Mononuclear cell (primary cell): ENCODE measurements around the gene TMEM198. TPM values are rescaled to one million over a fixed set of nuclear protein-coding genes. Genes with fewer than 3 reads are reported as not detected.

Experiments
- H3K27me3 ChIP-seq: 2 replicates; pipeline ENCODE4 v1.6.0; 2011; ENCODE audit warnings: low read length, control low read depth; ENCODE audit not compliant: insufficient read depth
- H3K4me1 ChIP-seq: 2 replicates; pipeline ENCODE4 v1.5.1; 2011; ENCODE audit warnings: mild to moderate bottlenecking, low read length, control low read depth; ENCODE audit not compliant: insufficient read depth
- H3K4me3 ChIP-seq: 2 replicates; pipeline ENCODE4 v1.5.1; 2011; ENCODE audit warnings: mild to moderate bottlenecking, low read length, moderate library complexity
- H3K9me3 ChIP-seq: 2 replicates; pipeline ENCODE4 v1.5.1; 2011; ENCODE audit warnings: low read depth, mild to moderate bottlenecking, control low read depth, low read length
- total RNA-seq: library from RNA; depleted of rRNA; stranded (reverse); fragments of >200 nt; gene quantifications from one replicate; pipeline ENCODE4 v1.2.3, GENCODE V29; 2012

Gene TMEM198
- total RNA-seq, 1 donor, result not detected

DNA sequence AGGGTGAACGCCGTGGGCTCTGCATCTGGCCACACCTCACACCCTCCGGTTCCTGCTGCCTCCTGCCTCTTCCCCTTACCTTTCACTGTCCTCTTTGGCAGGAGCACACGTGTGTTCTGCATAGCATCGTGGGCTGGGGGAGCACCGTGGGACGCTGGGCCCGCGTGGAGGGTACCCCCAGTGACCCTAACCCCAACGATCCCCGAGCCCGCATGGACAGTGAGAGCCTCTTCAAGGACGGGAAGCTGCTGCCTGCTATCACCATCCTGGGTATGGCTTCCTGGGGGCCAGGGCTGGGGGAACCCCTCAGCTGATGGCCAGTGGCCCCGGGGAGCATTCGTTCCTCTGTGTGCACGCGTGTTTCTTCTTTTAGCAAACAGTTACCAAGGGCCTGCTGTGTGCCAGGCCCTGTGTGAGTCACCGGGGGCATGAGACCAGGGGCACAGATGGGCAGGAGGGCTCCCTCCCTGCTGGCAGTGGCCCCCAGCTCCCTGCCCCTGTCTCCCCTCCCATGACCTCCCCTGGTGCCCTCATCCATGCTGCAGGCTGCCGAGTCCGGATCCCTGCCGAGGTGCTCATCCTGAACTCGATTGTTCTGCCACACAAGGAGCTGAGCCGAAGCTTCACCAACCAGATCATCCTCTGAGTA, 37.6 kb upstream of the TMEM198 start:
- H3K4me1 ChIP-seq, result peaks cover 11% of the 10 kb centered on the region
- peaks cover 13% of the 10 kb centered on the region for H3K27me3 ChIP-seq
- no peaks in the 10 kb centered on the region for H3K9me3 ChIP-seq
- no peak overlapping the region for H3K4me3 ChIP-seq

DNA sequence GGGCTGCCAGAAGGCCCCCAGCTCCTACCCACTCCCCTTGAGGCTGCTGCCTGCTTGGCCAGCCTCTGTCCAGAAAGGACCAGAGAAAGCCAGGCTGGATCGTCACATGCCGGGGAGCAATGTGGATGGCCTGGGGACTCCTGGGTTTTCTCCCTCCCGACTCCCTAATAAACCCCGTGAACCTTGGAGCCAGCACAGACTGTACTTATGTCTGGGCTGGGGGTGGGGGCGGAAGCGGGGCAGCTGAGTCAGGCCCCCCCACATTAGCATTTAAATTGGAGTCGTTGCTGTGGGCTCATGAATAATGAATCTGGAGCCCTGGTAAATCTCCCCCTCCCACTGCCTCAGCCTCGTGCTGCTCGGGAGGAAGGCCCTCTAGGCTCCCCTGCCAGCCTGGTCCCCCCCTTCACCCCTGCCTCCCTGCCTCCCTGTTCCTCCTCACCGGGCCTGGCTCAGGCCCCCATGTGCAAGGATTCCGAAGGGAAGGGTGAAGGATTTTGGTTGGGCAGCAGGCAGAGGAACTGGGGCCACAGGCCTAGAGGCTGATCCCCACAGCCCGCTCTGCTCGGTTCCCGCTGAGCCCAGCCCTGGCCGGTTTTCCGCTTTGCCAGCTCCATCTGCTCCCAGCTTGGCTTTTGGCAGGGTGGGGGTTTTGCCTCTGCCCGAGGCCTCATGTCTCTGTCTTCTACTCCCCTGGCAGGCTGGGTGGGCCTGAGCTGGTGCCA, 36.9 kb upstream of the TMEM198 start:
- H3K9me3 ChIP-seq, result no peaks in the 10 kb centered on the region
- no peak overlapping the region for H3K4me3 ChIP-seq
- peaks cover 11% of the 10 kb centered on the region for H3K4me1 ChIP-seq
- H3K27me3 ChIP-seq, result peaks cover 15% of the 10 kb centered on the region

DNA sequence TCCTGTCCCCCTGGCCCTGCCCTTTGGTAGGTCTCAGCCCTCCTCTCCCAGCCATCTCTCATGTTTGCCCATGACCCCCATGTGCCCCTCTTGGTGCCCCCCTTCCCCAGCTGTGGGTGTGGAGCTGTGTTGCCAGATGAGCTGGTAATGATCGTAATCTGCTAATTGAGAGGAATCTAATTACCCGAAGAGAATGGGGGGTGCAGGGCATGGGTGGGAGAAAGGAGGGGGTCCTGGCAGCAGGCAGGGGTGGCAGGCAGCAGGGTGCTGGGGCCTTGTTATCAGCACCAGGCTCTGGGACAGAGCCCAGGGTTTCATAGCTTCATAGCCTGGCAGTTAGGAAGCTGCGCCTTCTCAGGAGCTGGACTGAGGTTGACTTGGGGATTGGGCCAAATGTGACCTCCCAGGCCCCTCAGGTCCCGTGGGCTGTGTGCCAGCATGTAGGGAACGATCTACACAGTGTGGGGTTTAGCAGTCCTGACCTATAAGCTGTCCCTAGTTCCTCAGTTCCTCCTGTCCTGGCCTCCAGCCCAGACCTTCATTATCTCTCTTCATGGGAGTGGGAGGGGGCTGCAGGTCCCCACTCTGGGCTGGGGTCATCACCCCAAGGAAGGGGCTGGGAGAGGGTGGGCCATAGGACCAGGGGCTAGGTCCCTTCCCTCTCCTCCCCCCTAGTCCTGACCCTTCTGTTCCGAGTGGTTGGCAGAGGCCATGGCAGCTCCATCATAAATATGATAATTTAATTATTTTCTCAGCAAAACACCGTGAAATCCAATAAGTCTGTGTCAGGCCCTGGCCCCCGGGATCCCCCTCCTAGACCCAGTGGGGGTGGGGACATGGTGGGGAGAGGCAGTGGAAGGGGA, 36.0 kb upstream of the TMEM198 start:
- no peaks in the 10 kb centered on the region for H3K9me3 ChIP-seq
- H3K4me1 ChIP-seq, result peaks cover 11% of the 10 kb centered on the region
- peaks cover 23% of the 10 kb centered on the region for H3K27me3 ChIP-seq
- no peak overlapping the region for H3K4me3 ChIP-seq

DNA sequence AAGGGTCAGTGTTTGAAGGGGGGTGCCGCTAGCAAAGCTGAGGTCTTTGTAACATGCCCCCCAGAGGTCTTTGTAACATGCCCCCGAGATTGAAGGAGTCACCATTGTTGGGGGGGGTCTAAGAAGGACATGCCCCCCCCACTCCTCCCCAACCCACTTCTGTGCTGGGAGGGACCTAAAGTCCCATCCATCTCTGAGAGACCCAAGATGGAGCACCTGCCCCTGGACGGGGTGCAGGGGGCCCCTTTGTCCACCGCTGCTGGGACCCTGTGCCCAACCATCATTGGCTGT, 35.4 kb upstream of the TMEM198 start:
- peaks cover 11% of the 10 kb centered on the region for H3K4me1 ChIP-seq
- no peaks in the 10 kb centered on the region for H3K9me3 ChIP-seq
- no peak overlapping the region for H3K4me3 ChIP-seq
- H3K27me3 ChIP-seq, result peaks cover 28% of the 10 kb centered on the region

DNA sequence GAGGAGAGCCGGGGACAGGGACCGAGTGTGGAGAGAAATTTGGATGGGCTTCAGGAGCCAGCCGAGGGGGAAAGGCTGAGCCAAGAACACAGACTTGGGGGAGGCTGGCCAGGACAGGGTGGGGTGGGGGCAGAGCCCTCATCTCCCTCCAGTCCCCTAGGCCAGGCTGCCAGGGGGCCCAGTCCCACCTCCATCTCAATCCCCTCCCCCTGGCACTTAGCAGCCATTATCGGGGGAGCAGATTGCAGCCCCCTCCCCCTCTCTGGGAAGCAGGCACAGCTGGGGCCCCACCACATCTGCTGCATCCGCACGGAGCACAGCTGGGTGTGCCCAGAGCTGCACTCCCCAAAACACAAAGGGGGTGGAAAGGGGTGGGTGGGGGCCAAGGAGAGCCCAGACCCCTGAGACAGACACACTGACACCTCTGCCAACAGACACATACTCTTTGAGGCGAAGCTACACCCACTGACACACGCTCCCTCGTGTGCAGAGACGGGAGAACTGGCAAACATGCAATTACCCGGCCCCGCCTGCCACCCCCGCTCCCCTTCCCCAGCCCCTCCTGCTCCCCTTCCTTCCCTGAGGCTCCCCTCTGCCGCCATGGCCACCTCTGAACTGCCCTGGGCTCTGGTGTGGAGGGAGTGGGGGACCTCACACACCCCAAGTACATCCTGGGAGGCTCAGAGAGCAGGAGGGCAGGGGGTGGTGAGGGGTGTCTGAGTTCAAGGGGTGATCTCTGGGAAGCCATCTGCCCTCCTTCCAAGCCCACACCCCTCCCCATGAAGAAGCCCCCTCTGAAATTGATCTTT, 34.7 kb upstream of the TMEM198 start:
- no peaks in the 10 kb centered on the region for H3K9me3 ChIP-seq
- no peak overlapping the region for H3K4me3 ChIP-seq
- peaks cover 11% of the 10 kb centered on the region for H3K4me1 ChIP-seq
- peaks cover 36% of the 10 kb centered on the region for H3K27me3 ChIP-seq

DNA sequence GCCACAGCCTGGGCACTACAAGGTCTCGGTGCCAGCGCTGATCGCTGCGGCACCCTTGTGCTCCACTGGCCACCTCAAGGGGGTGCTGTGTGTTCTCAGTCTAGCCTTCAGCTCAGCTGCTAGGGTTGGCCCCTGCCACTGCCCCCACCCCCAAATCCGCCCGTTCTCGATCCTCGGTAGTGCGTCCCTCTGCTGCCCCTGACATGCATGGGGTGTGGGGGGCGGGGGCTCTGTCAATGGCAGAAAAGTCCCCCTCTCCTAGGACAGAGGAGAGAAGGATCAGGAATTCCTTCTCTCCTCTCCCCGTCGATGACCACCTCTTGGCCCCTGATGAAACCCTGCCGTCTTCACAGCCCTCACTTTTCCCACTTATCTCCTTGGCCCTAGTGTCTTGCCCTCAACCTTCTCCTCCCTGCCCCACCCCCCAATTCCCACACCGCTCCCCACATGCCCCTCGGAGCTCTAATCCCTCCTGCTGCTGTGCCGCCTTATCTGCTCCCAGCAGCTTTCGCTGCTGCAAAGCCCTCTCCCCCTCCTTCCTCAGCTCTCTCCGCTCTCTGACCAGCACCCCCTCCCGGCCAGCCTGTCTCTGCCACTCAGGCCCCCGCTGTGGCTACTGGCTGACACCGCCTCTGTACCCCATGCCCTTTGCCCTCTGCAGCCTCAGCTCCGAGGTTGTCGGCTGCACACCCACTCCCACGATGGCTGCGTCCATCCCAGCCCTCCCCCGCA, 33.9 kb upstream of the TMEM198 start:
- peaks cover 11% of the 10 kb centered on the region for H3K4me1 ChIP-seq
- no peak overlapping the region for H3K4me3 ChIP-seq
- H3K9me3 ChIP-seq, result no peaks in the 10 kb centered on the region
- peaks cover 39% of the 10 kb centered on the region for H3K27me3 ChIP-seq

DNA sequence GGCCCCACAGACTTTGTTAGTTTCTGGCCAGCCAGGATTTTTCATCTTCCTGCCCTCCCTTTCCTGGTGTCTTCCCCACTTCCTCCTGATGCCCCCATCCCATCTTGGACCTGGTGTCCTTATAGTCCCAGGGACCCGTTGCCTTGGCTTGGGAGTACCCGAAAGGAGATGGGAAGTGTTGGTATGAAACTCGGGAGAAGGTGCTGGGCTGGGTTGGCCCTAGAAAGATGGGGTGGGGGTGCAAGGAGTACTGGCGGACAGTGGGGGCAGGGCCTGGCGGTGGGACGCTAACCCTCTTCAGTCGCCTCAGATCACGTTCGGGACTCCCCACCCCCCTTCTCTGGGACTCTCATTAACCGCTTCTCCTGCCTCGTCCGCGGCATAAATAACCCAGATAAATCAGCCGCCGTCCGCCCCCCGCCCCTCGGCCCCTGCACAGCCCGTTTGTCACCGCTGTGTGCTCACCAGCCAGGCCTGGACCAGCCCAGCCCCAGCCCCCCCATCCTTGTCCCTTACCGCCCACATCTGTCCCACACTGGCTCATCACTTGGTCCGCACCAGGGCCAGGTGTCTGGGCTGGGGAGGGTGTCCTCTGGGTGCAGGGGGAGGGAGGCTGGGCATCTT, 33.2 kb upstream of the TMEM198 start:
- H3K9me3 ChIP-seq, result no peaks in the 10 kb centered on the region
- H3K27me3 ChIP-seq, result peaks cover 42% of the 10 kb centered on the region
- H3K4me1 ChIP-seq, result peaks cover 11% of the 10 kb centered on the region
- no peak overlapping the region for H3K4me3 ChIP-seq

DNA sequence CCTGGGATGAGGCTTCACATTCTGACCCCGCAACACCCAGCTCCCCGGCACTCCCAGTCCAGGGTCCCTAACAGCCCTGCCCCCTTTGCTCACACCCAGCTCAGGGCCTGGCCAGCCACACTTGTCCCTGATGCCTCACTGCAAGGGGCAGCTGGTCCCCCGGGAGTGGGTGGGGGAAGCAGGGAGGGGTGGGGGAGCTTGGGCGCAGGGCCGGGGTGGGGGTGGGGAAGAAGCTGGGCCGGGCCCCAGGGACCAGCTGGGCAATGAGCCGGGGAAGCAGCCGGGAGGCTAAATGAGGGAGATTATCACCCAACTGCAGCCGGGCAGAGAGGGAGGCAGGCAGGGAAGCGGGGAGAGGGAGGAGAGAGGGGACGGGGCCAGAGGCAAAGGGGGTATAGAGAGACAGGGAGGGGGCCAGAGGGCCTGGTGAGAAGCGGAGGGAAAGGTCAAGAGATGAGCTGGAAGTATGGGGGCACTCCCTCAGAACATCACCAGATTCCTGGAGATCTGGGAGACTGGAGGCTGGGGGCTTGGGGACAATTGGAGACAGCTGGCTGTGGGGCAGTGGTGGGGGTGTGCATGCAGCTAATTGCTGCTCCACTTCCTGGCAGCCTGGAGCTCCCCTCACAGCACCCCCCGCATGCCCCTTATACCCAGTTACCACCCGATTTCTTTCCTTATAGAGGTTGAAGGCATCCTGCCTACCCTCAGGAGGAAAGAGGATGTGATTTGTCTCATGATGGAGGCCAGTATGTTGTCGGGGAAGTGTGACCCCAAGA, 32.1 kb upstream of the TMEM198 start:
- H3K9me3 ChIP-seq, result no peaks in the 10 kb centered on the region
- no peak overlapping the region for H3K4me3 ChIP-seq
- H3K27me3 ChIP-seq, result peaks cover 42% of the 10 kb centered on the region
- H3K4me1 ChIP-seq, result peaks cover 11% of the 10 kb centered on the region

DNA sequence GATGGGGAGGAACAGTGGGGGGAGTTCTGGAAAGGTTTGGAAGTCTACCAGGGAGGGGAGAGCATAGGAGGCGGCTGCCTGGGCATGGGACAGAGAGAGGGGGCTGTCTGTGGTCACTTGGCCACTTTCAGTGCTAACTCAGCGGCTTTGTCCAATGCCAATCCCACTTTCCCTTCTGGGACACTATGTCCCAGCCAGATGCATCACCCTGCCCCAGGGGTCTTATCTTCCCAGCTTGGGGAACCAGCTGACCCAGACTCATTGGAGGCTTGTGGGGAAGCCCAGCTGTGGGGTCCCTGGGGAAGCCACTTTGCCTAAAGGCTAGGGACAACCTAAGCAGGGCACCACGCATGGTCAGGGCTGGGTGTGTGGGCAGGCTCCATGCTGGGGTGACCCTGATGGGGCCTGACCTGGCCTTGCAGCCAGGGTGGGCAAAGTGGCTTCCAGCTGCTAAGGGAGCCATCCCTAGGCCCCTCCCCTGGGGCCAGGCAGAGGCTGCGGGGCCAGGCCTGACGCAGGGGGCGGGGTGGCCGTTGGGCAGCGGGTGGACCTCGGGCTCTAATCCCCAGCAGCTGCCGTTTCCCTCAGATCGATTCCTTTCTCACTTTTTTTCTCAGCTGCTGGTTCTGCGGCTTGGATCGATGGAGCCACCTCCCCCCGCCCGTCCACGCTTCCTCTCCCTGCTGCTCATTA, 31.2 kb upstream of the TMEM198 start:
- no peak overlapping the region for H3K4me3 ChIP-seq
- H3K4me1 ChIP-seq, result peaks cover 11% of the 10 kb centered on the region
- H3K27me3 ChIP-seq, result peaks cover 42% of the 10 kb centered on the region
- no peaks in the 10 kb centered on the region for H3K9me3 ChIP-seq

DNA sequence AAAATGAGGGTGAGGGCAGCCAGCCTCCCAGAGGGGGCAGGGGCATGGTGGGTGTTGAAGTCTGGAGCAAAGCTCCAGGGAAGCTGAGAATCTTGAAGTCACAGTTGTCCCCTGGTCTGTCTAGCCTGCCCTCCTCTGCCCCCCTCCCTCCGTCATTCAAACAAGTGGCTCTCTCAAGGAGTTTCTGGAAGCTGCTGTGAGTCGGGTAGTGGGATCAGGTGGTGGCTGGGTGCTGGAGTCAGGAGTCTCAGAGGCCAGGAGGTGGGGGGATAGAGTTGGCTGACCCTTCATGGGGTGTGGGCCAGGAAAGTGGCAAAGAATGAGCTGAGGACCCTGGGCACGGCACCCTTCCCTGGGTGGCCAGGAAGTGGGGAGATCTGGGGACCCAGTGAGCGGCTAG, 30.0 kb upstream of the TMEM198 start:
- Histone ChIP-seq H3K4me1 (peaks cover 11% of the 10 kb centered on the region), H3K27me3 (peaks cover 42% of the 10 kb centered on the region), H3K4me3 (no peak overlapping the region)

DNA sequence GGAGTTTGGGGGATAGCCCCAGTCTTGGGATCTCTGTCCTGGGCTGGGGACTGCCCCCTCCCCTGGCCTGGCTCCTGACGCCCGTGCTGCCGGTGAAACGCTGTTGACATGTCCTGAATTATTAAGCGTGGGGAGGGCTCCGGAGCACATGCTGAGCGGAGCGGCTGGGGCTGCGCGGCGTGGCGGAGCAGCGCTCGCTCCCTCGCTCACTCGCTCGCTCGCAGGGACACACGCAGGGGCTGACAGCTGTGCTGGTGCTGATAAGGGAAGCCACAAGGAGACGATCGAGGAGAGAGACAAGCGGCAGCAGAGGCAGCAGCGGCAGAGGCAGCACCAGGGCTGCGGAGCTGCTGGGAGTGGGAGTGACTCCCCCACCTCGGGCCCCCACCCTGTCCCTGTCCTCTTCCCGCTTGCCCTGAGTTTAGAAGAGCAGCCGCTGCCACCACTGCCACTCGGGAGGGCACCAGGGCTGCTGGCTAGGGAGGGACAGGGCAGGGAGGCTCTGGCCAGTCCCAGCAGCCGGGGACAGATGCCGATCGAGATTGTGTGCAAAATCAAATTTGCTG, 29.5 kb upstream of the TMEM198 start, which contains the start of gene ASIC4:
ASIC4 (plus strand) TSS at position 287 of the 566 bp plus-strand sequence; CDS start at position 530, 243 bp downstream.
- H3K27me3 ChIP-seq, result peaks cover 42% of the 10 kb centered on the region
- H3K9me3 ChIP-seq, result no peaks in the 10 kb centered on the region
- no peak within 1 kb of the TSS for H3K4me3 ChIP-seq
- peaks cover 11% of the 10 kb centered on the region for H3K4me1 ChIP-seq

More for the DNA sequence above, 30.0 kb upstream of the TMEM198 start:
- no peaks in the 10 kb centered on the region for H3K9me3 ChIP-seq

DNA sequence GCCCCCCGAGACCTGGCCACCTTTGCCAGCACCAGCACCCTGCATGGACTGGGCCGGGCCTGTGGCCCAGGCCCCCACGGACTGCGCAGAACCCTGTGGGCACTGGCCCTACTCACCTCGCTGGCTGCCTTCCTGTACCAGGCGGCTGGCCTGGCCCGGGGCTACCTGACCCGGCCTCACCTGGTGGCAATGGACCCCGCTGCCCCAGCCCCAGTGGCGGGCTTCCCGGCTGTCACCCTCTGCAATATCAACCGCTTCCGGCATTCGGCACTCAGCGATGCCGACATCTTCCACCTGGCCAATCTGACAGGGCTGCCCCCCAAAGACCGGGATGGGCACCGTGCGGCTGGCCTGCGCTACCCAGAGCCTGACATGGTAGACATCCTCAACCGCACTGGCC, 29.0 kb upstream of the TMEM198 start:
- Histone ChIP-seq H3K9me3 (no peaks in the 10 kb centered on the region), H3K27me3 (peaks cover 38% of the 10 kb centered on the region), H3K4me3 (no peak overlapping the region), H3K4me1 (peaks cover 7% of the 10 kb centered on the region)
